ENCODE data around the gene TOP2B.

TOP2B gene, protein sequence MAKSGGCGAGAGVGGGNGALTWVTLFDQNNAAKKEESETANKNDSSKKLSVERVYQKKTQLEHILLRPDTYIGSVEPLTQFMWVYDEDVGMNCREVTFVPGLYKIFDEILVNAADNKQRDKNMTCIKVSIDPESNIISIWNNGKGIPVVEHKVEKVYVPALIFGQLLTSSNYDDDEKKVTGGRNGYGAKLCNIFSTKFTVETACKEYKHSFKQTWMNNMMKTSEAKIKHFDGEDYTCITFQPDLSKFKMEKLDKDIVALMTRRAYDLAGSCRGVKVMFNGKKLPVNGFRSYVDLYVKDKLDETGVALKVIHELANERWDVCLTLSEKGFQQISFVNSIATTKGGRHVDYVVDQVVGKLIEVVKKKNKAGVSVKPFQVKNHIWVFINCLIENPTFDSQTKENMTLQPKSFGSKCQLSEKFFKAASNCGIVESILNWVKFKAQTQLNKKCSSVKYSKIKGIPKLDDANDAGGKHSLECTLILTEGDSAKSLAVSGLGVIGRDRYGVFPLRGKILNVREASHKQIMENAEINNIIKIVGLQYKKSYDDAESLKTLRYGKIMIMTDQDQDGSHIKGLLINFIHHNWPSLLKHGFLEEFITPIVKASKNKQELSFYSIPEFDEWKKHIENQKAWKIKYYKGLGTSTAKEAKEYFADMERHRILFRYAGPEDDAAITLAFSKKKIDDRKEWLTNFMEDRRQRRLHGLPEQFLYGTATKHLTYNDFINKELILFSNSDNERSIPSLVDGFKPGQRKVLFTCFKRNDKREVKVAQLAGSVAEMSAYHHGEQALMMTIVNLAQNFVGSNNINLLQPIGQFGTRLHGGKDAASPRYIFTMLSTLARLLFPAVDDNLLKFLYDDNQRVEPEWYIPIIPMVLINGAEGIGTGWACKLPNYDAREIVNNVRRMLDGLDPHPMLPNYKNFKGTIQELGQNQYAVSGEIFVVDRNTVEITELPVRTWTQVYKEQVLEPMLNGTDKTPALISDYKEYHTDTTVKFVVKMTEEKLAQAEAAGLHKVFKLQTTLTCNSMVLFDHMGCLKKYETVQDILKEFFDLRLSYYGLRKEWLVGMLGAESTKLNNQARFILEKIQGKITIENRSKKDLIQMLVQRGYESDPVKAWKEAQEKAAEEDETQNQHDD (N-terminal part only)

DNA sequence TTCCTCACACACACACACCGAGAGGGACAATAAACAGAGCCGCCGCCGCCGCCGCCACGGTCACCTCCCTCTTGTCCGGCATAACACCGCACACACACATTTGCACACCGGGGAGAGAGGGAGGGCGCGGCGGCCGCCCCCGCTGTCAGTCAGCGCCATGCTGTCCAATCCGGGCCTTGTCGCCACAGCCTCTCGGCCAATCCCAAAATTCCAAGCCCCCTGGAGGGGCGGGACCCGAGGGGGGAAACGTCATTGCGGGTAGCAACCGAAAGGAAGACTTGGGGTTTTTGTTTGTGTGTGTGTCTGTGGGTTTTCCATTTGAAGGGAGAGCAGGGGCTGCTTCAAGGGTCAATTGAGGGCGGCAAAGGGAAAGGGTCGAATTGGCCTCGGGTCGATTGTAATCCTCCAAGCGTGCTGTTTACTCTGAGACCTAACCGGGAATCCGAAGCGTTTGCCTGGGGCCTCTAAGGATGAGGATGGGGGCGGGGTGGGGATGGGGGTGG is at the start of gene TOP2B:
Gene TOP2B (minus strand): TSS at position 96 of the 503 bp plus-strand sequence. CDS start 610 bp downstream, outside the sequence.
- TF ChIP-seq, protein P1, sequence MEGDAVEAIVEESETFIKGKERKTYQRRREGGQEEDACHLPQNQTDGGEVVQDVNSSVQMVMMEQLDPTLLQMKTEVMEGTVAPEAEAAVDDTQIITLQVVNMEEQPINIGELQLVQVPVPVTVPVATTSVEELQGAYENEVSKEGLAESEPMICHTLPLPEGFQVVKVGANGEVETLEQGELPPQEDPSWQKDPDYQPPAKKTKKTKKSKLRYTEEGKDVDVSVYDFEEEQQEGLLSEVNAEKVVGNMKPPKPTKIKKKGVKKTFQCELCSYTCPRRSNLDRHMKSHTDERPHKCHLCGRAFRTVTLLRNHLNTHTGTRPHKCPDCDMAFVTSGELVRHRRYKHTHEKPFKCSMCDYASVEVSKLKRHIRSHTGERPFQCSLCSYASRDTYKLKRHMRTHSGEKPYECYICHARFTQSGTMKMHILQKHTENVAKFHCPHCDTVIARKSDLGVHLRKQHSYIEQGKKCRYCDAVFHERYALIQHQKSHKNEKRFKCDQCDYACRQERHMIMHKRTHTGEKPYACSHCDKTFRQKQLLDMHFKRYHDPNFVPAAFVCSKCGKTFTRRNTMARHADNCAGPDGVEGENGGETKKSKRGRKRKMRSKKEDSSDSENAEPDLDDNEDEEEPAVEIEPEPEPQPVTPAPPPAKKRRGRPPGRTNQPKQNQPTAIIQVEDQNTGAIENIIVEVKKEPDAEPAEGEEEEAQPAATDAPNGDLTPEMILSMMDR (IDR thresholded peaks at IDR 0.05; ENCODE audit: control insufficient read depth, extremely low read depth, insufficient read depth), result no peak
- H3K4me3 ChIP-seq (ENCODE audit: low read depth, low read length), result peak within 1 kb of the TSS; percentile 86
- peak; percentile 86 for DNase-seq (ENCODE audit: low read depth)

DNA sequence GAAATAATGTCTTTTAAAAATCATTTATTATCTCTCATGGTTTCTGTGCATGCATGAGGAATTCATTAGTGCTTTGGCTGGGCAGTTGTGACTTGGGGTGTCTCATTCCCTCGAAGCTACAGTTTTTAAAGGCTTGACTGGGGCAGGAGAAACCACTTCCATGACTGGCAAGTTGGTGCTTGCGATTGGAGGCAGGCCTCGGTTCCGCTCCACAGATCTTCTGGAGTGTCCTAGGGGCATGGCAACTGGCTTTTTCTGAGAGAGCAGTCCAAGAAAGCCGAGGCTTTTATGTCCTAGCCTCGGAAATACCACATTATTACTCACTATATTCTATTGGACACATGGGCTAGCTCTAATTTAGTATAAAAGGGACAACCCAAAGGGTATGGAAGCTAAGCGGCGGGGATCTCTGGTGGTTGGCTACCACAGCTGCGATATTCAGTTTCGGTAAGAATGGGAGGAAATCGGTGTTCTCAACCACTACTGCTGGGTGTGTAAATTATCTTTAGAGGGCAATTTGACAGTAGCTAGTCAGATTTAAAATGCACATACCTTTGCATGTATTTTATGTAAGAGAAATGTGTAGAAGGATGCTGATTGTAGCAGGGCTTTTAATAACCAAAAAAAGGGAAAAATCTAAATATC is 48.8 kb upstream of the TOP2B start:
- H3K4me3 ChIP-seq (ENCODE audit: low read depth, low read length), result no peak overlapping the region
- DNase-seq (ENCODE audit: low read depth), result no peak
- TF ChIP-seq, protein P1 (IDR thresholded peaks at IDR 0.05; ENCODE audit: control insufficient read depth, extremely low read depth, insufficient read depth), result no peak

DNA sequence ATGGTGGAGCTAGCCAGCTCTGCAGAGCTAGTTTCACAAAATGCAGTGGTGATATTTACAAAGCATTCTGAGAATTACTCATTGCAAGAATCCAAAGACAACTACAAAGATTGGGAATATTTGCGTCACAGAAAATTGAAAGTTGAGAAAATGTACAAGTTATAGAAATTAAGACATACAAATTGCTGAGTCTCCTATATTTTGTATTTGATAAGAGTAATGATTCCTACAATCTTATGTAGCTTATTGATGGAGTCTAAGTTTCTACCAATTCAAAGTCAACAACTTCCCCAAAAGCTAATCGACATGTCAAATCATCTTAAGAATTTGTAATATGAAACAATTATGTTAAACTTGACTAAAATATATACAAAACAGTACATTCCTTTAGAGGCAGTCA is 46.4 kb upstream of the TOP2B start:
- H3K4me3 ChIP-seq (ENCODE audit: low read depth, low read length), result no peak overlapping the region
- TF ChIP-seq, protein P1 (IDR thresholded peaks at IDR 0.05; ENCODE audit: control insufficient read depth, extremely low read depth, insufficient read depth), result no peak
- no peak for DNase-seq (ENCODE audit: low read depth)

DNA sequence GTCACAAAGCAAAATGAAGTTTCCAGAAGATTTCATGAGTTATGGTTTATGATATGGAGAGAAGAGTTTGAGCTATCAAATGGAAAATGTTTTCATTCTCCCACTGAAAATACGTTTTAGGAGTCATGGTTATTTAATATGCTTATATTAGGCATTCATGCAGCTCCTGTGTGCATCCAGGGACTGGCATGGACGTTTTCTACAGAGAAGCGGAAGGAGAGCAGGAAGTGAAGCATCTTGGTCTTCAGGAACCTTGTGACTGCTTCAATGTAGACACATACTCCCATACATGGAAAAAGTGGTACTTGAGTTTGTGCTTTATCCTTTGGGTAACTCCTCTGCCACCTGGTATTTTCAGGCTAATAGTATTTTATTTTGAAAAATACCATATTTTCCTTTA is 43.3 kb upstream of the TOP2B start:
- no peak for DNase-seq (ENCODE audit: low read depth)
- H3K4me3 ChIP-seq (ENCODE audit: low read depth, low read length), result no peak overlapping the region
- TF ChIP-seq, protein P1 (IDR thresholded peaks at IDR 0.05; ENCODE audit: control insufficient read depth, extremely low read depth, insufficient read depth), result no peak

DNA sequence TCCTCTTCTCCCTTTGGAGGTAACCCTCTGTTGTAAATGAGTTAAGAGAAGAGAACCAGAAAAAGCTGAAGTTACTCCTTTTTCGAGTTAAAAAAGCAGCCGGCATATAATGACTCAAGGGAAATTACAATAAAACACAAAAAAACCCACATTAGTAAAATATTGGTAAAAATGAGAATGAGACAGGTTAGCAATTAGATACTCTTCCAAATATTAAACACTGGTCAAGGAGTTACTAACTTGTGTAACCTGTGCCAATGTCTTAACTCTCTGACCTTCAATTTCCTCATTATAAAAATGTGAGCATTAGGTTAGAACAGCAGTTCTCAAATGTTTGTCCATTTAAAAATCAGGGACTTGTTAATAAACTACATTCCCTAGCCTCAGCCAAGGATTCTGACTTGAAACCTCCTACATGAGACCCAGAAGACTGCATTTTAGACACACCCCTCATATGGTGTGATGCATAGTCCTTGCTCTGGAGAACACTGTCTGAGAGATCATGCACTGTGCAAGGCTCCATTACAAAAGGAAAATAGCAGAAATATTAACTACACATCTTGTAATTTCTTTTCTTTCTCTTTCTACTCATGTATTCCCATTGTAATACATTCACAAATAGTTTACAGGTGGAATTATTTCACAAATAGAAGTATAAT is 42.7 kb upstream of the TOP2B start:
- TF ChIP-seq, protein P1 (IDR thresholded peaks at IDR 0.05; ENCODE audit: control insufficient read depth, extremely low read depth, insufficient read depth), result no peak
- H3K4me3 ChIP-seq (ENCODE audit: low read depth, low read length), result no peak overlapping the region
- no peak for DNase-seq (ENCODE audit: low read depth)

DNA sequence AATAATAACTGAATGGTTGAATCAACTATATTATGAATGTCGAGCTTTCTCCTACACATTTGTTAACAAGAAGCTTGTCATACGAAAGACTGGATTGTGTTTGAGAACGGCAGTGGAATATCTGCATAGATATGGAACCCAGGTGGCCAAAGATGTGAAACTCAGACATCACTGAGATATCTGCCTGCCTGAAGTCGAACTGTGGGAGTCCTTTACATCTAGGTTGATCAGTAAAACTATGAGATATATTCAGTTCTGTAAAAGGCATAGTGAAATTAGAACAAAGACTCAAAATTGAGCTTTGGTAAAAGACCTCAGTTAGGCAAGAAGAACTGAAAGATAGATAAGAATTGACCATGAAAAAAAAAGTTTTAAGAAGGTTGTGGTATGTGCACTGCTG is 41.5 kb upstream of the TOP2B start:
- TF ChIP-seq, protein P1 (IDR thresholded peaks at IDR 0.05; ENCODE audit: control insufficient read depth, extremely low read depth, insufficient read depth), result no peak
- DNase-seq (ENCODE audit: low read depth), result no peak
- no peak overlapping the region for H3K4me3 ChIP-seq (ENCODE audit: low read depth, low read length)
